Peyer's patch (tissue), 4 donors: ENCODE data around the gene FMO3.

Experiments
- CTCF ChIP-seq, 6 experiments: fragments of 450-650 bp in 4 of 6; fragments of 200-600 bp in 2 of 6; sonication (generic) in 1 of 6; IDR thresholded peaks; one replicate each; pipeline ENCODE4 v1.5.1; 2017 to 2019; ENCODE audit warnings: antibody characterized with exemption in 6 of 6, mild to moderate bottlenecking in 3 of 6, moderate library complexity in 1 of 6
- POLR2A ChIP-seq, 2 donors: fragments of 450-650 bp; IDR thresholded peaks; one replicate each; pipeline ENCODE4 v1.5.1; 2017; ENCODE audit warnings: antibody characterized with exemption in 2 of 2, mild to moderate bottlenecking in 2 of 2, moderate library complexity in 2 of 2

- TF ChIP-seq POLR2A (IDR thresholded peaks at IDR 0.05): no peak
- TF ChIP-seq CTCF (IDR thresholded peaks at IDR 0.05): no peak
Observed at GRCh38 chr1:171126504-171126903, 35.8 kb downstream of the FMO3 start.
